Measurements from ENCODE around the gene DNAAF1.

Gene DNAAF1

DNA sequence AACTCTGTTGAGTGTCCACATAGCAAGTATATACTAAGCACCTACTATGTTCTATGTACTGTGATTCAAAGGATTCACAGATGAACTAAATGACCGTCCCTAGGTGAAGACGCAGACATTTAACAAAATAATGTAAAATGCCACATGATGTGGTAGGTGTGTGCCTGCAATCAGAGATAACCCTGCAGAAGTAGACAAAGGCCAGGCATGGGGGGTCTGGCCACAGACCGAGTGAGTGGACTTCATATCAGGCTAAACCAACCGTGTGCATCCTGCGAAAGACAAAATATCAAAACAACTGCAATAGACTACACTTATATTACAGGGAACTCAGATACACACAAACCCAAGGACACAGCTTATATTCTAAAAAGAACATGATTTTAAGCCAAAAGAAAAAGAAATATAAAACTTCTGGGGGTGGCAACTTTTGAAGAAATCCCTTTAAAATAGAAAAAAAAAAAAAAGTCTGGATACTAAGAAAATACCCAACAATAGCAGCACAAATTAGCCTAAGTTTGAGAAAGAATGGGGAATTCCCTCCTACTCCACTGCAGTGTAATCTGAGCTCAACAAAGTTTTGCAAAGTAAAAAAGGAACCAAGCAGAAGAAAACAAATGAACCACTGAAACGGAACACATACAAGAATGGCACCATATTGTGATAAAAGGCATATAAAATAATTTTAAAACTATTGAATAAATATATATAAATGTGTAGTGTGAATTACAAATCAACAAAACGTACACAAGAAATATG is 12.4 kb upstream of the DNAAF1 start:
- H3K4me3 ChIP-seq (ENCODE audit: low read depth, low read length) = no peak overlapping the region
- TF ChIP-seq, protein P1, sequence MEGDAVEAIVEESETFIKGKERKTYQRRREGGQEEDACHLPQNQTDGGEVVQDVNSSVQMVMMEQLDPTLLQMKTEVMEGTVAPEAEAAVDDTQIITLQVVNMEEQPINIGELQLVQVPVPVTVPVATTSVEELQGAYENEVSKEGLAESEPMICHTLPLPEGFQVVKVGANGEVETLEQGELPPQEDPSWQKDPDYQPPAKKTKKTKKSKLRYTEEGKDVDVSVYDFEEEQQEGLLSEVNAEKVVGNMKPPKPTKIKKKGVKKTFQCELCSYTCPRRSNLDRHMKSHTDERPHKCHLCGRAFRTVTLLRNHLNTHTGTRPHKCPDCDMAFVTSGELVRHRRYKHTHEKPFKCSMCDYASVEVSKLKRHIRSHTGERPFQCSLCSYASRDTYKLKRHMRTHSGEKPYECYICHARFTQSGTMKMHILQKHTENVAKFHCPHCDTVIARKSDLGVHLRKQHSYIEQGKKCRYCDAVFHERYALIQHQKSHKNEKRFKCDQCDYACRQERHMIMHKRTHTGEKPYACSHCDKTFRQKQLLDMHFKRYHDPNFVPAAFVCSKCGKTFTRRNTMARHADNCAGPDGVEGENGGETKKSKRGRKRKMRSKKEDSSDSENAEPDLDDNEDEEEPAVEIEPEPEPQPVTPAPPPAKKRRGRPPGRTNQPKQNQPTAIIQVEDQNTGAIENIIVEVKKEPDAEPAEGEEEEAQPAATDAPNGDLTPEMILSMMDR (IDR thresholded peaks at IDR 0.05; ENCODE audit: low read depth, low read length, missing control alignments) = no peak
- DNase-seq = no peak
- no peaks in the 10 kb centered on the region for H3K27me3 ChIP-seq (replicated peaks)
- in situ Hi-C loops (cut with HindIII; ENCODE audit: low pct_ligation_motif_present, low sequenced_read_pairs) = no loop called here
- H3K36me3 ChIP-seq (replicated peaks) = peaks cover 3% of the 10 kb centered on the region
- H3K27ac ChIP-seq = no peak overlapping the region

DNA sequence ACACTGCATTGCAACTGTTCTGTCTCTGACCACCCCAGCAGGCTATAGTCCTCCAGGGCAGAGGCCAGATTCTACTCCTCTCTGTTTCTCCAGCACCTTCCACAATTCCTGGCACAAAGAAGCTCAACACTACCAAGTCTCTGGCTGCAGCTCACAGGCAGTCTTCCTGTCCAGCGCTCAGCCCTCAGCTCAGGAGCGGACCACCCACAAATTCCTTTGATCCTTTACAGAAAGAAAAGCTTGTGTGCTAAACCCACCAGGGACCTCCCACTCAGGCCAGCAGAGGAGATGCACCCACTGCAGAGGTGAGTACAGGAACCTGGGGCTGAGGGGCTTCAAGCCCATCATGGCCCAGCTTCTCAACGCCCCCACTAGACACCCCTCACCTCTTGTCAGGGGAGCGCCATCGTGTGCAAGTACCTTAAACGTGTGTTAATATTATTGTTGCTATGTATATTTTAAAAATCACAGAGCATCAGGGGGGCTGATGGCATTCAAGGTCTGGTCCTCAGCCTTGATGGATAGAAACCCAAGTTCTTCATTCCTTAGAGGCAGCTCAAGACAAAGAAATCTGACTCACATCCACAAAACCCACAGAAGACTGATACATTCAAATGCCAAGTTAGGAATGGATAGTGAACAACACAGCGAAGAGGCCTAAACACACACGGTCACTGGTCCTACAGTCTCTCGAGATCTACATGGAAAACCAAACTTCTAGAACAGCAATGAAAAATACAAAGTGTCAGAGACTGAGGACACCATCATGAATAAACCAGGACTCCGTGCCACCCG is 8.6 kb upstream of the DNAAF1 start:
- Histone ChIP-seq H3K27ac (no peak overlapping the region), H3K27me3 (replicated peaks) (no peaks in the 10 kb centered on the region), H3K36me3 (replicated peaks) (no peaks in the 10 kb centered on the region), H3K4me3 (ENCODE audit: low read depth, low read length) (no peak overlapping the region)
- TF ChIP-seq, protein P1 (IDR thresholded peaks at IDR 0.05; ENCODE audit: low read depth, low read length, missing control alignments) = no peak
- no peak for DNase-seq
- in situ Hi-C loops (cut with HindIII; ENCODE audit: low pct_ligation_motif_present, low sequenced_read_pairs) = no loop called here

DNA sequence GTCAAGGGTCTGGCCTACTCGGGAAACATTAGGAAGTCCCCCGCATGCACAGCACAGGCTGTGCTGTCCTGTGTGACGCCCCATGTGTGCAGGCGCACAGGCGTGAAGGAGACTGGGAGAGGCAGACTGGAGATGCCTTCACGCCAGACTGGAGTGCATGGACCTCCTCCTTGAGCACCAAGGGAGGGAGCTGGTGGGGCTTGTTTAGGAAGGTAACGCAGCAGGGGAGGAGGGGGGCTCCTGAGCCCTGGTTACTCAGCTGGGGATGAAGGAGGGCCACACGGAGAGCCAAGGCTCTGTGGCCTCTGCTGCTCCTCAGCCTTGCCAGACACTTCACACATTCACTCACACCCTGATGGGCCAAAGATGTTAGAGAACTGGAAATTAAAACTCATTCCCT is 7.8 kb upstream of the DNAAF1 start:
- in situ Hi-C loops (cut with HindIII; ENCODE audit: low pct_ligation_motif_present, low sequenced_read_pairs) = no loop called here
- no peaks in the 10 kb centered on the region for H3K36me3 ChIP-seq (replicated peaks)
- TF ChIP-seq, protein P1 (IDR thresholded peaks at IDR 0.05; ENCODE audit: low read depth, low read length, missing control alignments) = no peak
- H3K4me3 ChIP-seq (ENCODE audit: low read depth, low read length) = no peak overlapping the region
- DNase-seq = no peak
- H3K27ac ChIP-seq = no peak overlapping the region
- H3K27me3 ChIP-seq (replicated peaks) = no peaks in the 10 kb centered on the region

DNA sequence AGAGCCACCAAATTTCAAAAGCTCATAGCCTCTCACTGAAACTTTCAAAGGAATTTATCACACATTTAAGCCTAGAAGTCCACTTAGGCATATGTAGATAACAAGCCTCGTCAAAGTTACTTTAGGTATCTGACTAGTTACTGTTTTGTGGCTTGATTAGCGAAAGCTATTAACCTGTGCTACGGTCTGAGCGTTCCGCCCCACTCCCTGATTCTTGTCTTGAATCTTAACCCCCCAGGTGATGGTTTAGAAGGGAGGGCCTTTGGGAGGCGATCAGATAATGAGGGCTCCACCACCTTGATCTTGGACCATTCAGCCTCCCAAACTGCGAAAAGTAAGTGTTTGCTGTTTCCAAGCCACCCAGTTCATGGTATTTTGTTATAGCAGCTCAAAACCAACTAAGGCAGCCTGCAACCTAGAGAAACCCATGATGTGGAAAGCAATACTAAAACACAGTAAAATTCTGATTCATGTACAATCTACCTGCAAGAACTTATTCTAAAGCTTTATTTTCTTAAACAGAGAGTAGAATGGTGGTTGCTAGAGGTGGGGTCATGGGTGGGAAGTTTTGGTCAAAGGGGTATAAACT is 7.2 kb upstream of the DNAAF1 start:
- TF ChIP-seq, protein P1 (IDR thresholded peaks at IDR 0.05; ENCODE audit: low read depth, low read length, missing control alignments) = no peak
- Histone ChIP-seq H3K27ac (no peak overlapping the region), H3K4me3 (ENCODE audit: low read depth, low read length) (no peak overlapping the region), H3K27me3 (replicated peaks) (no peaks in the 10 kb centered on the region), H3K36me3 (replicated peaks) (no peaks in the 10 kb centered on the region)
- in situ Hi-C loops (cut with HindIII; ENCODE audit: low pct_ligation_motif_present, low sequenced_read_pairs) = no loop called here
- no peak for DNase-seq

DNA sequence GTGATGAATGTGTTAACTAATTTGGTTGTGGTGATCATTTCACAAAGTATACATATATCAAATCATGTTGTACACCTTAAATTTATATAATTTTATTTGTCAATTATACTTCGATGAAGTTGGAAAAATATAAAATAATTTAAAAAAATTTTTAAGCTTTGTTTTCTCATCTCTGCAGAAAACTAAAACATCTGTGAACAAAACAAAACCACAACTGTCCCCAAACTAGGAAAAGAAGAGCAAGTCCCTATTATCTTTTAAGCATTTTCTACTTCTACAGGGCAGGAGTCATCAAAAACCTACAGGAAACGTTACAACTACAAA is 6.6 kb upstream of the DNAAF1 start:
- in situ Hi-C loops (cut with HindIII; ENCODE audit: low pct_ligation_motif_present, low sequenced_read_pairs) = no loop called here
- DNase-seq = no peak
- TF ChIP-seq, protein P1 (IDR thresholded peaks at IDR 0.05; ENCODE audit: low read depth, low read length, missing control alignments) = no peak
- no peaks in the 10 kb centered on the region for H3K27me3 ChIP-seq (replicated peaks)
- no peaks in the 10 kb centered on the region for H3K36me3 ChIP-seq (replicated peaks)
- H3K4me3 ChIP-seq (ENCODE audit: low read depth, low read length) = no peak overlapping the region
- H3K27ac ChIP-seq = no peak overlapping the region

Data from brain microvascular endothelial cell (primary cell).